Stomach smooth muscle (tissue), 2 donors: ENCODE data around the gene ERBB4.

ENCODE experiments used
- H3K27ac ChIP-seq: one replicate; pipeline ENCODE4 v1.7.0; 2013; ENCODE audit warnings: mild to moderate bottlenecking, low read length, inconsistent platforms
- H3K27me3 ChIP-seq, 2 donors: one replicate each; pipeline ENCODE4 v1.7.0; 2013; ENCODE audit warnings: low read length in 2 of 2; ENCODE audit not compliant: insufficient read depth in 2 of 2, control insufficient read depth in 1 of 2
- H3K36me3 ChIP-seq, 2 donors: one replicate each; pipeline ENCODE4 v1.7.0; 2013; ENCODE audit warnings: low read length in 2 of 2; ENCODE audit not compliant: control insufficient read depth in 2 of 2, insufficient read depth in 2 of 2
- H3K4me1 ChIP-seq: one replicate; pipeline ENCODE4 v1.7.0; 2013; ENCODE audit warnings: low read length; ENCODE audit not compliant: control insufficient read depth, insufficient read depth
- H3K4me3 ChIP-seq, 2 donors: one replicate each; pipeline ENCODE4 v1.7.0; 2013; ENCODE audit warnings: low read length in 2 of 2
- H3K9ac ChIP-seq, 2 donors: one replicate each; pipeline ENCODE4 v1.7.0; 2013; ENCODE audit warnings: low read length in 2 of 2, mild to moderate bottlenecking in 1 of 2
- H3K9me3 ChIP-seq, 2 donors: one replicate each; pipeline ENCODE4 v1.7.0; 2013; ENCODE audit warnings: low read length in 2 of 2; ENCODE audit not compliant: control insufficient read depth in 2 of 2
- donor health status: healthy.
- donor health status: Pancreatic carcinoma.

ERBB4 gene

GRCh38 chr2:212406716-212407115 lies 131.9 kb downstream of the ERBB4 start:
- Histone ChIP-seq H3K27ac (no peak overlapping the region), H3K4me1 (no peaks in the 10 kb centered on the region), H3K9me3 (no peaks in the 10 kb centered on the region), H3K4me3 (no peak overlapping the region), H3K27me3 (no peaks in the 10 kb centered on the region), H3K36me3 (no peaks in the 10 kb centered on the region), H3K9ac (no peak overlapping the region)

DNA sequence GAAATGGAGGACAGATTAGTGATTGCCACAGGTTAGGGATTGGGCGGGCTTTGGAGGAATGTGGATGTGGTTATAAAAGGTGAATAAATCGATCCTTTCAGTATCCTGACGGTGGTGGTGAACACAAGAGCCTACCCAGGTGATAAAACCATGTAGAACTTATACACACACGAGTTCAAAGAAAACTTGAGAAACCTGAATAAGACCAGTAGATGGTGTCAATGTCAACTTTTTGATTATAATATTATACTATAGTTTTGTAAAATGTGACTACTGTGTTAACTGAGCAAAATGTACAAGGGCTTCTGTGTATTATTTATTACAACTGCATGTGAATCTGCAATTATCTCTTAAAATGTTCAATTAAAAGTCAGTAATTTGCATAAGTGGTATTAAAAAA lies 136.3 kb downstream of the ERBB4 start:
- H3K36me3 ChIP-seq, result no peaks in the 10 kb centered on the region
- H3K9me3 ChIP-seq, result no peaks in the 10 kb centered on the region
- H3K27me3 ChIP-seq, result no peaks in the 10 kb centered on the region
- H3K4me1 ChIP-seq, result no peaks in the 10 kb centered on the region
- H3K9ac ChIP-seq, result no peak overlapping the region
- no peak overlapping the region for H3K4me3 ChIP-seq
- H3K27ac ChIP-seq, result no peak overlapping the region

GRCh38 chr2:212398316-212398715 lies 140.3 kb downstream of the ERBB4 start:
- Histone ChIP-seq H3K27me3 (no peaks in the 10 kb centered on the region), H3K36me3 (no peaks in the 10 kb centered on the region), H3K9ac (no peak overlapping the region), H3K27ac (no peak overlapping the region), H3K4me1 (no peaks in the 10 kb centered on the region), H3K4me3 (no peak overlapping the region), H3K9me3 (no peaks in the 10 kb centered on the region)

GRCh38 chr2:212392544-212392943 lies 146.1 kb downstream of the ERBB4 start:
- no peaks in the 10 kb centered on the region for H3K4me1 ChIP-seq
- H3K9ac ChIP-seq, result no peak overlapping the region

DNA sequence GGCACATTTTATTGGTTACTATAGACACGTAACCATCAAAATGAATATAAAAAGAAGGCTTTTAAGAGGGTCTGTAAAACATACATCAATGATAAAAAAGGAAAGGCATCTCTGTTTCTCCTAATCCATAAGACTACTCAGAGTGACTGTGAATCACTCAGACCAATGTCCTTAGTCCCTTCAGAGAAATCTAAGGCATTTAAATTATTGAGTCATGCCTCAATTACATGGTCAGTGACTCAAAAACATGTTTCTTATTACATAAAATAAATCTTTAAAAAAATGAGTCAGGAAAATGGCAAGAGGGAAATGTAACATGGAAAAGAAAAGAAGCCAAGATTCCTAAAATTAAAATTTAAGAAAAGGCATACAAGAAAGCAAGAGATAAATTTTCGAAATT lies 146.6 kb downstream of the ERBB4 start:
- H3K27ac ChIP-seq, result no peak overlapping the region
- H3K9me3 ChIP-seq, result no peaks in the 10 kb centered on the region
- no peak overlapping the region for H3K4me3 ChIP-seq

More at GRCh38 chr2:212392544-212392943, 146.1 kb downstream of the ERBB4 start:
- Histone ChIP-seq H3K4me3 (no peak overlapping the region), H3K27me3 (no peaks in the 10 kb centered on the region), H3K27ac (no peak overlapping the region), H3K9me3 (no peaks in the 10 kb centered on the region), H3K36me3 (no peaks in the 10 kb centered on the region)

GRCh38 chr2:212387146-212387545 lies 151.5 kb downstream of the ERBB4 start:
- Histone ChIP-seq H3K4me1 (no peaks in the 10 kb centered on the region), H3K27me3 (no peaks in the 10 kb centered on the region), H3K9ac (no peak overlapping the region), H3K36me3 (no peaks in the 10 kb centered on the region), H3K27ac (no peak overlapping the region), H3K9me3 (no peaks in the 10 kb centered on the region), H3K4me3 (no peak overlapping the region)

More for the DNA sequence above, 146.6 kb downstream of the ERBB4 start:
- no peak overlapping the region for H3K9ac ChIP-seq
- H3K4me1 ChIP-seq, result no peaks in the 10 kb centered on the region
- H3K36me3 ChIP-seq, result no peaks in the 10 kb centered on the region
- H3K27me3 ChIP-seq, result no peaks in the 10 kb centered on the region

GRCh38 chr2:212385241-212385640 lies 153.4 kb downstream of the ERBB4 start:
- H3K36me3 ChIP-seq, result no peaks in the 10 kb centered on the region
- no peak overlapping the region for H3K4me3 ChIP-seq
- no peaks in the 10 kb centered on the region for H3K27me3 ChIP-seq
- H3K9ac ChIP-seq, result no peak overlapping the region
- no peaks in the 10 kb centered on the region for H3K9me3 ChIP-seq
- H3K4me1 ChIP-seq, result no peaks in the 10 kb centered on the region
- H3K27ac ChIP-seq, result no peak overlapping the region

DNA sequence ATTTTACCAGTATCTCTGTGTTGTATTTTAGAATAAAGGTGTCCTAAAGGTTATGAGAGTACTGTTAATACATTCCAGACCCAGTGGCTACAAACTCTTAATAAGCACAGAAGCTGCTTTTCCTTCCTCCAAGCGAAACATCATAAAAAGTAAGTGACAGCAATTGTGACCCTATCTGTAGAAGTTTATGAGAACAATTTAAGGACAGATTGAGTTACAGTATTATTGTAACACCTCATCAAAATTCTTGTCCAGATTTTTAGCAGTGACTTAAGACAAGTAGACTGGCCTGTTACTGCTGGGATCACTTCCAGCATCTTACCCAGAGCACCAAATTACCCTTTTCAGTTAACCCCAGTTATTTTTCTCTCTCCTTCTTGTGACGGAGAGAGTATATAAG lies 154.6 kb downstream of the ERBB4 start:
- no peaks in the 10 kb centered on the region for H3K36me3 ChIP-seq
- no peaks in the 10 kb centered on the region for H3K9me3 ChIP-seq
- no peaks in the 10 kb centered on the region for H3K27me3 ChIP-seq
- no peaks in the 10 kb centered on the region for H3K4me1 ChIP-seq
- H3K9ac ChIP-seq, result no peak overlapping the region
- no peak overlapping the region for H3K4me3 ChIP-seq
- no peak overlapping the region for H3K27ac ChIP-seq

DNA sequence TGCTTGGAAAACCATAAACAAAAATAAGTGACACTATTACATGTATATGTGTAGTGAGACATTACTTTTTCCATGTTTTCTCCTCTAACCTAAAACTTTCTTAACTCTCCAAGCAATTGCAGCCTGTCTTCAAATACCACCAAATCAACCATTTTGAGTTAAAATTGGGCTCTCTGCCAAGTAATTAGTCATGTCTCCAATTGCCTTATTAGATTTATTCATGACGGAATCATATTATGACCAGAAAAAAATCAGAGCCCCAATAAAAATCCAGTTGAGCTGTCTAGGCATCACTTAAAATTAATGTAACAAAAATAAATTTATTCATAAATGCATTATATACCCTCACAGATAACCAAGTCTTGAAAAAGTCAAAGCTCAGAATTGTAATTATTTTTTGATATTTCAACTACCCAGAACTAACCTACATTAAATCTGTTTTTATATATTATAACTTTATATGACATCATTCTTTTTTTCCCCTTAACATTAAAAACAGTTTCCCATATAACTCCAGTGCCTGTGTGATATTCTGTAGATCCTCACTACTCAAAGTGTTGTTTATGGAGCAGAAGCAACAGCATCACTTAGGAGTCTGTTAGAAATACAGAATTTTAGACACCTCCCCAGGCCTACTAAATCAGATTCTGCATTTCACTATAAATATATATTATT lies 157.0 kb downstream of the ERBB4 start:
- no peak overlapping the region for H3K27ac ChIP-seq
- H3K9ac ChIP-seq, result no peak overlapping the region
- no peaks in the 10 kb centered on the region for H3K27me3 ChIP-seq
- no peaks in the 10 kb centered on the region for H3K9me3 ChIP-seq
- H3K36me3 ChIP-seq, result no peaks in the 10 kb centered on the region
- H3K4me1 ChIP-seq, result no peaks in the 10 kb centered on the region
- no peak overlapping the region for H3K4me3 ChIP-seq

- no peaks in the 10 kb centered on the region for H3K27me3 ChIP-seq
- H3K36me3 ChIP-seq, result no peaks in the 10 kb centered on the region
- H3K4me1 ChIP-seq, result no peaks in the 10 kb centered on the region
- no peaks in the 10 kb centered on the region for H3K9me3 ChIP-seq
- H3K27ac ChIP-seq, result no peak overlapping the region
- H3K9ac ChIP-seq, result no peak overlapping the region
- H3K4me3 ChIP-seq, result no peak overlapping the region
Measured at GRCh38 chr2:212379103-212379502, 159.5 kb downstream of the ERBB4 start.

DNA sequence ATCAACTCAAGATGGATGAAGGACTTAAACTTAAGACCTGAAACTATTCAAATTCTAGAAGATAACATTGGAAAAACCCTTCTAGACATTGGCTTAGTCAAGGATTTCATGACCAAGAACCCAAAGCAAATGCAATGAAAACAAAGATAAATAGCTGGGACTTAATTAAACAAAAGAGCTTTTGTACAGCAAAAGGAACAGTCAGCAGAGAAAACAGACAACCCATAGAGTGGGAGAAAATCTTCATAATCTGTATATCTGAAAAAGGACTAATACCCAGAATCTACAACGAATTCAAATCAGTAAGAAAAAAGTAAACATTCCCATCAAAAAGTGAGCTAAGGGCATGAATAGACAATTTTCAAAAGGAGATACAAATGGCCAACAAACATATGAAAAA lies 171.2 kb downstream of the ERBB4 start:
- H3K9me3 ChIP-seq, result no peaks in the 10 kb centered on the region
- H3K4me1 ChIP-seq, result no peaks in the 10 kb centered on the region
- no peaks in the 10 kb centered on the region for H3K27me3 ChIP-seq
- H3K9ac ChIP-seq, result no peak overlapping the region
- H3K36me3 ChIP-seq, result no peaks in the 10 kb centered on the region
- H3K27ac ChIP-seq, result no peak overlapping the region
- no peak overlapping the region for H3K4me3 ChIP-seq
